ENCODE data around the gene SND1. TPM values are rescaled to one million over a fixed set of nuclear protein-coding genes. Genes with fewer than 3 reads are reported as not detected.

SND1 gene
- total RNA-seq, 1 experiment from 2014 or later = 218 TPM

- no peaks in the 10 kb centered on the region for H3K36me3 Mint-ChIP-seq (ENCODE audit: insufficient read depth in 1 of 3, low read depth in 3 of 3)
- no peak overlapping the region for H2BK12ac ChIP-seq (ENCODE audit: insufficient read length, low read depth, low read length)
- no peak overlapping the region for H4K91ac ChIP-seq (ENCODE audit: insufficient read length, low read depth, low read length)
- H3K9ac ChIP-seq (ENCODE audit: extremely low read depth, insufficient read length, low read length) = no peak overlapping the region
- H3K9me3 Mint-ChIP-seq = no peaks in the 10 kb centered on the region; a peak in 1 of 5 replicates
- no peaks in the 10 kb centered on the region for H3K4me1 ChIP-seq (ENCODE audit: insufficient read depth, low read length)
- no peak overlapping the region; a peak in 1 of 7 replicates for H3K27ac Mint-ChIP-seq
- no peak overlapping the region for H3K27ac ChIP-seq (ENCODE audit: insufficient read length, low read depth, low read length)
- H2BK20ac ChIP-seq (ENCODE audit: low read depth, low read length, poor library complexity, severe bottlenecking) = no peak overlapping the region
- no peak for DNase-seq
- H2BK120ac ChIP-seq (ENCODE audit: low read depth, low read length, poor library complexity, severe bottlenecking) = no peak overlapping the region
- no peak overlapping the region for H3K23ac ChIP-seq (ENCODE audit: insufficient read length, low read depth, low read length)
- H3K27me3 ChIP-seq (ENCODE audit: insufficient read depth, low read length) = no peaks in the 10 kb centered on the region
- H2AFZ ChIP-seq (ENCODE audit: low read length) = no peak overlapping the region
- H4K8ac ChIP-seq (replicated peaks; ENCODE audit: insufficient read length, low read depth, low read length) = no peak overlapping the region
- H3K4me2 ChIP-seq (ENCODE audit: insufficient read depth, insufficient read length, low read length) = no peak overlapping the region
- H3K23me2 ChIP-seq (ENCODE audit: insufficient read length, low read depth, low read length, poor library complexity, severe bottlenecking) = no peaks in the 10 kb centered on the region
- H4K20me1 ChIP-seq (ENCODE audit: control insufficient read depth, insufficient read depth, insufficient read length) = no peaks in the 10 kb centered on the region
- H3K4me3 Mint-ChIP-seq = no peak overlapping the region
- H3K4ac ChIP-seq (ENCODE audit: low read depth, low read length) = no peak overlapping the region
- no peak overlapping the region for H3T11ph ChIP-seq (ENCODE audit: low read length)
- no CpG with 5 or more reads among the region's 7 CpGs for WGBS (ENCODE audit: extremely low coverage, insufficient read length, low lambda C conversion rate)
- no peaks in the 10 kb centered on the region for H3K79me1 ChIP-seq (ENCODE audit: insufficient read depth, low read depth, low read length, poor library complexity, severe bottlenecking)
- no peak overlapping the region for H3K14ac ChIP-seq (ENCODE audit: insufficient read depth, low read length)
- no peak overlapping the region for H2BK15ac ChIP-seq (ENCODE audit: low read depth, low read length)
- no peaks in the 10 kb centered on the region for H3K79me2 ChIP-seq (ENCODE audit: insufficient read depth, low read length)
- H4K5ac ChIP-seq (ENCODE audit: insufficient read length, low read depth, low read length) = no peak overlapping the region
- TF ChIP-seq CTCF (conservative IDR thresholded peaks at IDR 0.05) = no peak
- H3K27me3 Mint-ChIP-seq (ENCODE audit: low read depth) = peaks cover 16% of the 10 kb centered on the region
- H3K4me1 Mint-ChIP-seq = peaks cover 3 to 11% of the 10 kb centered on the region in 2 experiments
- no peak overlapping the region for H2AK5ac ChIP-seq (ENCODE audit: insufficient read length, low read length)
- no peak overlapping the region for H3K56ac ChIP-seq (ENCODE audit: insufficient read length, low read depth, low read length)
- no peaks in the 10 kb centered on the region for H3K9me3 ChIP-seq (ENCODE audit: control insufficient read depth, low read depth, low read length)
- H2BK5ac ChIP-seq (ENCODE audit: insufficient read length, low read length) = no peak overlapping the region
- no peak overlapping the region for H3K18ac ChIP-seq (ENCODE audit: insufficient read length, low read depth, low read length)
Observed at GRCh38 chr7:127632276-127632910, 19.6 kb upstream of the SND1 start.

All from H9 (cell line).